WI38 (cell line): ENCODE measurements around the gene GAREM1.
"Not testable (repeated sequence)": the region's sequence is repeated elsewhere in the genome, so short reads cannot be mapped to it uniquely, and the experiment has no call there.

ENCODE experiments used
- H3K4me3 ChIP-seq: 2 replicates; pipeline ENCODE4 v1.5.1; 2011; ENCODE audit warnings: low read depth, mild to moderate bottlenecking, control low read depth, low read length
- TF ChIP-seq, protein P1 (sequence below): IDR thresholded peaks from 2 replicates; pipeline ENCODE4 v1.5.1; 2012; ENCODE audit warnings: low read depth, mild to moderate bottlenecking, control low read depth, low read length

Gene GAREM1

DNA sequence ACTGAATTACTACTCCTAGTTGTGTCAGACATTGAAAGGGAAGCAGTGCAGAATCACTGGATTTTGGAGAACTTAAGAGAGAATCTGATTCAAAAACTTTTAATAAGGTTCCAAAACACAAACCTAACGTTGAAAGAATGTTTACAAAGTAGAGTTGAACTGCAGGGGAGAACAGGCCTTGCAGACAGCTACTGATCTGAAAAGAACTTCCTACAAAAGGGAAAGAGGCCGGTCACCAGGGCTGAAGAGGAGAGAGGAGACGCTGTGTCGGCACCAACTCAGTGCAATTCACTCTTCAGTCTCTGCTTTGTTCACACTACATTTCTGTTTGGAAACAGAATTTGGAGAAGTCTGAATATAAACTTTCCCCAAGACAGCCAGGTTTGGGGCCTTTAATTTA, 124.0 kb downstream of the GAREM1 start:
- TF ChIP-seq, protein P1, sequence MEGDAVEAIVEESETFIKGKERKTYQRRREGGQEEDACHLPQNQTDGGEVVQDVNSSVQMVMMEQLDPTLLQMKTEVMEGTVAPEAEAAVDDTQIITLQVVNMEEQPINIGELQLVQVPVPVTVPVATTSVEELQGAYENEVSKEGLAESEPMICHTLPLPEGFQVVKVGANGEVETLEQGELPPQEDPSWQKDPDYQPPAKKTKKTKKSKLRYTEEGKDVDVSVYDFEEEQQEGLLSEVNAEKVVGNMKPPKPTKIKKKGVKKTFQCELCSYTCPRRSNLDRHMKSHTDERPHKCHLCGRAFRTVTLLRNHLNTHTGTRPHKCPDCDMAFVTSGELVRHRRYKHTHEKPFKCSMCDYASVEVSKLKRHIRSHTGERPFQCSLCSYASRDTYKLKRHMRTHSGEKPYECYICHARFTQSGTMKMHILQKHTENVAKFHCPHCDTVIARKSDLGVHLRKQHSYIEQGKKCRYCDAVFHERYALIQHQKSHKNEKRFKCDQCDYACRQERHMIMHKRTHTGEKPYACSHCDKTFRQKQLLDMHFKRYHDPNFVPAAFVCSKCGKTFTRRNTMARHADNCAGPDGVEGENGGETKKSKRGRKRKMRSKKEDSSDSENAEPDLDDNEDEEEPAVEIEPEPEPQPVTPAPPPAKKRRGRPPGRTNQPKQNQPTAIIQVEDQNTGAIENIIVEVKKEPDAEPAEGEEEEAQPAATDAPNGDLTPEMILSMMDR = no peak
- H3K4me3 ChIP-seq = no peak overlapping the region

DNA sequence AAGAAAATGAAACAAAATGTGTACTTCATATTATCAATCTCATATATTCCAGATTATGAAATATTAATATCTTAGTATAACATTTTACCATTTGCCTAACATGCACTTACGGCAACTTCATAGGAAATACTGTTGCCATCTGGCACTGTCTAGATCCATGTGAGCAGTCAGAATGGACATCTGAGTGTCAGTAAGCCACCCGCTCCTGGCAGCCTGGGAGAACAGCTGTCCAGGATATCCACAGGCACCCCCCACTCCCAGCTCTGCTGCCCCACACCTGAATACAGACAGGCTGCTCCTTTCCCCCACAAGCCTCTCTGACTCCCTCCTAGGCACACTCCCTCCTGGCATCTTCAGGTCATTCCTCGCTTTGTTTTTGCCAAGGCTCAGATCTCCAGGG, 127.0 kb downstream of the GAREM1 start:
- H3K4me3 ChIP-seq = no peak overlapping the region
- TF ChIP-seq, protein P1 = no peak

DNA sequence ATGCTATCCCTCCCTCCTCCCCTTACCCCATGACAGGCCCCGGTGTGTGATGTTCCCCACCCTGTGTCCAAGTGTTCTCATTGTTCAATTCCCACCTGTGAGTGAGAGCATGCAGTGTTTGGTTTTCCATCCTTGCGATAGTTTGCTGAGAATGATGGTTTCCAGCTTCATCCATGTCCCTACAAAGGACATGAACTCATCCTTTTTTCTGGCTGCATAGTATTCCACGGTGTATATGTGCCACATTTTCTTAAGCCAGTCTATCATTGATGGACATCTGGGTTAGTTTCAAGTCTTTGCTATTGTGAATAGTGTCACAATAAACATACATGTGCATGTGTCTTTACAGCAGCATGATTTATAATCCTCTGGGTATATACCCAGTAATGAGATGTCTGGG, 129.6 kb downstream of the GAREM1 start:
- not testable (repeated sequence) for H3K4me3 ChIP-seq

DNA sequence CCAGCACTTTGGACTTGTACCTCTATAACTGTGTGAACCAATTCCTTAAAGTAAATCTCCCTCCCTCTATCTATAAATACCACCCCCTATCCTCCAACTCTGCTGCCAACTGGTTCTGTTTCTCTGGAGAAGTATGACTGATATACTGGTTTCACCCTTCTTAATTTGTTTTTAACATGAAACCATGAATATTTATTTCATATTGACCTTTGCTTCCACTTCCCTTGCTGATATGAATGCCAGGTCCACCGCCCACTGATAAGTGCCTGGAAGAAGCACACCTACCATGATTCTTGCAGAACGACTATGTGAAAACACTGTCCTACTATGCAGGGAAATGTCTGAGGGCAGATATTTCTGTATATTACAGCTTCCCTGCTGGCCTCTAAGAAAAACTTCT, 131.6 kb downstream of the GAREM1 start:
- TF ChIP-seq, protein P1 = no peak
- H3K4me3 ChIP-seq = no peak overlapping the region

DNA sequence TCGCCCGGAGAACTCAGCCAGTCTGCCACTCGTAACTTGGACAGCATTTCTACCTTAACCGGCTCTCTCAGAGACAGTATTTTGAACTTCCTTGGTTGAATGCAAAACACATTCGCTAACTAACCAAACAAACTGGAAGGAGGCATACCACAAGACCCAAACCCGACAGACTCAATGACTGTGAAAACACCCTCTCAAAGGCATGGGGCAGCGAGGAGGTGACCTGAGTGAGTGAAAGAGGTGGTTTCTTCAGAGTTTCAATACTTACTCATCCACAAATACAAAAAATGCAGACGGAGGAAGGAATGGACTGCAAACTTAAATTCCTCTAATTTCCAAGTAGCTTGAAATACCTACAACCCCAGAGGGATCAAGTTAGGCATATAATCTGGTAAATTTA, 132.9 kb downstream of the GAREM1 start:
- TF ChIP-seq, protein P1 = no peak
- no peak overlapping the region for H3K4me3 ChIP-seq

DNA sequence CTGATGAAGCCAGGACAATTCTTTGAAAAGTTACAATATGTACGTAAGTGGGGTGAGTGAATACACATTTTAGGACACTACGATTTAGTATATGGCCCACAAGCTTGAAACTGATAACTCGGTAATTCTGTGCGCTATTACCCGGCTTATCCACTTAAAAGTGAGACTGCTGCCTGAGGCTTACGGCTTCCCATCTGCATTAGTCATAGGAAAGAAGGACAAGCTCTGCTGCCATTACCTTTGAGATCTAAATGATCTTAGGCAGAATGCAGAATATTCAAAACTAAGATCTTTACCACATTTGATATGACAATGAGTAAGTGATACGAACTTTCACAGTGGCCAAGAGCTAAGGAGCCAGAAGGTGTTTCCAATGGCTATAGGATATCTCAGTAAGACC, 133.3 kb downstream of the GAREM1 start:
- TF ChIP-seq, protein P1 = no peak
- no peak overlapping the region for H3K4me3 ChIP-seq

DNA sequence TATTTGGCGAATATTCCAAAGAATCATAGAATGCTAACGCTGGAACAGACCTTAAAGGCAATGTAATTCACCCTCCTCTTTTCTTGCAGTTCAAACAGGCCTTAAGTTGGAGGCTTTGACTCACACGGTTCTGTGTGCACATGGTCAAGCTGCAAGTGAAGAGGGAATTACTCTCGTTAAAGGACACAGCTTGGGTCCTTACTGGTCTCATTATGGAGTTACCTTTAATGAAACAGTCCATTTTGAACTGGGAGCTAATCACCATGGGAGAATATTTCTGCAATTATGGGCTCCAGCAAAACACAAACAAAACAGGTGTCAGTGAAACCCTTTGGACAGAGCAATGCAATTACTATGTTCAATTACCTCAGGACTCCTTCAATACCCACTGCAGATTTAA, 135.5 kb downstream of the GAREM1 start:
- TF ChIP-seq, protein P1 = no peak
- H3K4me3 ChIP-seq = no peak overlapping the region

DNA sequence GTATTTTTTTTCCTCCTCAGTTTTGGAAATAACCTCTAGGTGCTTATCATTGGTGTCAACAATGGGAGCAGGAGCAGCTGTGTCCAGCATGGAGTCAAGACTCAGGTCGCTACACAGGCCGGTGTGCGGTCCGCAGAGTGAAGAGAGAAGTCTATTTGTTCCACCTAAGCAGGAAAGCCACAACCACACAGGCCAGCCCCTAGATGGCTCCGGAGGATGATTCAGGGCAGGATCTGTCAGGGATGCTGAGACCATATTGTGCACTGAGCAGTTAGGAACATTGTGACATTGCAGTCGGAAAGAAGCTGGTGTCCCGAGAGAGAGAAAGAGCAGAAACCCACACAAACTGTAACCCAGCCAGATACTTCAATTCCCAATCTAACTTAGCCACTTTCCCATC, 136.9 kb downstream of the GAREM1 start:
- TF ChIP-seq, protein P1 = no peak
- no peak overlapping the region for H3K4me3 ChIP-seq
